ENCODE results near the gene ERG.

The ERG gene

DNA sequence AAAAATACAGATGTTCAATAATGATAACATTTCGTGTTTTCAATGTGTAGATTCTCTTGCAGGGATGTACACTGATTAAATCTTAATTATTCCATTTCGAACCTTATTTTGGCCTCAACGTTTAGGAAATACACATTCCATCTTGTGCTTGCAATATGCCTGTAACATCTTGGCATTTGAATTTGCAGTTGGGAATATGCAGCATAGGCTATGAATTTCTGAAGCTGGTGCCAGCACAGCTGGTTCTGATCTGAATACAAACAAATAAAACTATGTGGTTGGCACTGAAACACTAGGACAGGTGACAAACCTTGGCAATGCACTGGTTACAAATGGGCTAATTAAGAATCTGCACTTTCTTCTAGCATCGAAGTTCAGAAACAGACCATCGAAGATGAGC, 108.4 kb downstream of the ERG start:
- DNase-seq (ENCODE audit: low read depth): no peak

DNA sequence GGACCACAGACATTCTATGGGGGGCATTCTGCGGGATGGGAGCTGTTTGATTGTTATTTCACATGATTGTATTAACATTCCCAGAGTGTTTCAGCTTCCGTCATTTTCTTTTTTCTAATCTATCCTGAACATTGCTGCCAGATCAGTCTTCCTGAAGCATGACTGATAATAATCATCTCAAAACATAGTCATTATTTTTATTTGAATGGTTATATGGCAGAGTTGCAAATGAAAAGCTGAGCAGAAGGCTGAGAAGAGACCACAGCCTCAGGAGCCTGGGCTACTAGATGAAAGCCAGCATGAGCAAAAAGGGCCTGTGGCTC, 109.0 kb downstream of the ERG start:
- DNase-seq (ENCODE audit: low read depth): no peak

DNA sequence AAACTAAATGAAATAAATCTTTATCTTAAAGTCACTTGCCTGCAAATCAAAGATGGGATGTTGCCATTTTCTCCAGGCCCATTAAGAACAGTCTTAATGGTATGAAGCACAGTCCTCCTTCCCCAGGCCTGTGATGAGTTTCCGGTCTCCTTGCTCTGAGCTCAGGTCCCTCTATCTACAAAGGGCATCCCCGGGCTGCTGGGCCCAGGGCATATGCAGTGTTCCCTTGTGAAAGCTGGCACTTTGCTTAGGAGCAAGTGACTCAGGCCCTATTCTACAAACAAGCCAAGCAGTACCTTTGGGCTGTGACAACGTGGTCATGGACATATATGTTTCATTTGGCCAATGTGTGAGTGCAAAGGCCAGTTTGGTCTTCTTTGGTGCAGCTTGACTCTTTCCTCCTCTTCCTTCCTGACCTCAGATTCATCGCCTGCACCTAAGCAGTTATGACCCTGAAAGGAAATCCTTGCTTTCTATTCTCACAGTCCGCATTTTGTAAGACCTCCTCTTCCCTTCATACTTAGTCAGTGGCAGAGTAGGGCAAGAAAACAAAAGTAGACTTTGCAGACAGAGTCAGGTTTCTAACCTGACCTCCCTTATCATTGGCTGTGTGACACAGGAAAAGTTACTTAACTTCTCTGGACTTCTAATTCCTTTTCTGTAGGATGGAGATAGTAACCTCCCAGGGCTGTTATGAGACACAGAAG, 109.5 kb downstream of the ERG start:
- DNase-seq (ENCODE audit: low read depth): no peak

DNA sequence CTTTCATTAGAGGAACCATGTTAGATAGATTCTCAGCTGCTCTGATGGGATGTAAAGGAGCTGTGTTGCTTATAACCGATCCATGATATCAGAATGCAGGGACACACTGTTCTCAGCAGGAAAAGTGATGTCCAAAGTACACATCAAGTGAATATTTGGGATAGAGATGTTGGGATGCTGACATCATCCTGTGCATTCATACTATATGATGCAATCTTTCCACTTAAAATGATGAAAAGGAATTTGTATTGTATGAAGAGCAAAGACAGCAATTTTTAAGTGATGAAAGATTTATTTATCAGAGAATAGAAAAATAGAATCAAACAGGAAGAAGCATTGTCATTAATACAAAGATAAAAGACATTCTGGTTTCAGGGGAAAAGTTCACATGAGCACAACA, 110.1 kb downstream of the ERG start:
- no peak for DNase-seq (ENCODE audit: low read depth)

DNA sequence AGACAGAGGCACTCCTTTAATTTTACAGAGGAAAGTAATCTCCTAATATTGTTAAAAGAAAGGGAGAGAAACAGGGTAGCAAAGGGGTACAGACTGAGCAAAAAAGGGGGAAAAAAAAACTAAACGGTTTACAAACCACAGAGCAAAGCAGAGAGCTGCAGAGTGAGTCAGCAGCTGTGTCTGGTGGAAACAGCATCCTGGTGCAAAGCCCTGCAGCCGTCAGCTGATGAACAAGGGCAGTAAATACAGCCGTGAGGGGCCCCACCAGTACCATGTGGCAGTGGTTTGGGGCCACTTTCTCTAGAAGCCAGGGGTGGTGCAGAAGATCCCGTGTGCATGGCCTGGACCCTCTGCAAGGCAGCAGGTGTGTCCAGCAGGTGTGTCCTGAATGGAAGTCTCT, 111.3 kb downstream of the ERG start:
- DNase-seq (ENCODE audit: low read depth): no peak

DNA sequence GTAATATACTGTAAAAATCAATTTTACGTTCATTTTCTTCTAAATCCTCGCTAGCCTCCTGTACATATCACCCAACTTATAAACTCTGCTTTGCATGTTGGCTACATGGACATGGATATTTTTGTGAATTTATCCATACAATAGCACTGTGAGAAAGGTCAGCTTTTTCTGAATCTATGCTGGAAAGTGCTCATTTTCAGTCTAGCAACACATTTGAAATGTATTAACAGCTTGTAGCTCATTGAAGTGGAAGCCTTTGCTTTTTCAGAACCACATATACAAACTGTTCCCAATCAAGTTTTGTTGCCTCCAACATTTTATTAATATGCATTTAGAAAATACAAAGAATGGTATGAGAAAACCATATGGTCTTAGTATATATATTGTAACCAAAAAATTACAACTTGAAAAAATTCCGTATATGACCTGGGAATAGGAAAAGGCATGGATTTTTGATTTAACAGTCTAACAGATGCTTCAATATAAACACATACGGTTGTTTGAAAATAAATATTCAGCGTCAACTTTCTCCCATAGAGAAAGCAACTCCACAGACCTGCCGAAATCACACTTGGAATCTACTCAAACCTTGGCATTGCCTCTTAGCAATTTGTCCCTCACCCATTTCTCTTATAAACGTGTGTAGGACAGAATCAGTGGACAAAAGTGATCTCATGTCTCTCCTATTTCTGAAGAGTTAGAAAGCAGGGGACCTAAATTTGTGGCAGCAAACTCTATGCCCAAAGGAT, 112.7 kb downstream of the ERG start:
- no peak for DNase-seq (ENCODE audit: low read depth)

DNA sequence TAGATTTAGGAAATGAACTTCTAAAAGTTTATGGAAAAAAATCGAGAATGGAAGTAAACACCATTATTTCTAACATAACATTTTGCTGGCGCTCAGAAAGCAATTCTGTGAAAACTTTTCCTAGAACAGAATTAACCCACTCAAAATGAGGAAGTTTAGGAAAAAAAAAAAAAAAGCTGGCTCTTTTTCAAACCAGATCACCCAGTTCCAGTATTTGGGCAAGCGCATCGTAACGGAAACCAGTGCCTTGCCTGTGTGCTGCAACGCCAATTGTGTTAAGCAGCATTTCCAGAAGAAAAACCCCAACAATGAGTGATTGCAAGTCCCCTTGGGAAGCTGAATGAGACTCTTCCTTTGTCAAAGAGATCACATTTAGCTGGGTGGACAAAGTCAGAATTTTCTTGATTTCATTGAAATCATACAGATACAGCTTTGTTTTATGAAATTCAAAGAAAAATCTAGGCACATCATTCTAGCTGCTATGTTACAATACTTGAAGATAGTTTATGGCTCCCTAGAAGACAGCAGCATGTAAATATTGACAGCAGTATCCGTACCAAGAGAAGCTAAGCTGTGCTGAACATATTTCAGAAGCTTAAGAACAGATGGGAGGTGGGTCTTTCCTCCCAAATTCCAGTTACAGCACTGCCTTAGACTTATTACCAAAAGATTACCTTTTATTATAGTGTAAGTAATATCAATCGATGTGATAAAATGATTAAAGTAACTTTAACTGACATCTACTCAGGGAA, 113.4 kb downstream of the ERG start:
- DNase-seq (ENCODE audit: low read depth): no peak

DNA sequence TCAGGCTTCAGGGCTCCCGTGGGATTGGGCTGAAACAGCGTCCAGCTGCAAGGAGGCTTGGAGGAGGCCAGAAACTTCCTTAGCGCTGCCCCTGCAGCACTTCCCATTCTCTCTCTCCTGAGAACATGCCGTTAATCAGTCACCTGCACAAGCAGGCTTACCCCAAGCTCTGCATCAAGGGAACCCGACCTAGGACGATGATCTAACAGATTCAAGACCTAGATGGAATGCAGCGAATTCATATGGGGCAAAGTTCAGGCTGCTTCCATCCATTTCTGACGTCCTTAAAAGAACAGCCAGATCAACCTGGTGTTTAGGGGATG, 114.1 kb downstream of the ERG start:
- DNase-seq (ENCODE audit: low read depth): no peak

DNA sequence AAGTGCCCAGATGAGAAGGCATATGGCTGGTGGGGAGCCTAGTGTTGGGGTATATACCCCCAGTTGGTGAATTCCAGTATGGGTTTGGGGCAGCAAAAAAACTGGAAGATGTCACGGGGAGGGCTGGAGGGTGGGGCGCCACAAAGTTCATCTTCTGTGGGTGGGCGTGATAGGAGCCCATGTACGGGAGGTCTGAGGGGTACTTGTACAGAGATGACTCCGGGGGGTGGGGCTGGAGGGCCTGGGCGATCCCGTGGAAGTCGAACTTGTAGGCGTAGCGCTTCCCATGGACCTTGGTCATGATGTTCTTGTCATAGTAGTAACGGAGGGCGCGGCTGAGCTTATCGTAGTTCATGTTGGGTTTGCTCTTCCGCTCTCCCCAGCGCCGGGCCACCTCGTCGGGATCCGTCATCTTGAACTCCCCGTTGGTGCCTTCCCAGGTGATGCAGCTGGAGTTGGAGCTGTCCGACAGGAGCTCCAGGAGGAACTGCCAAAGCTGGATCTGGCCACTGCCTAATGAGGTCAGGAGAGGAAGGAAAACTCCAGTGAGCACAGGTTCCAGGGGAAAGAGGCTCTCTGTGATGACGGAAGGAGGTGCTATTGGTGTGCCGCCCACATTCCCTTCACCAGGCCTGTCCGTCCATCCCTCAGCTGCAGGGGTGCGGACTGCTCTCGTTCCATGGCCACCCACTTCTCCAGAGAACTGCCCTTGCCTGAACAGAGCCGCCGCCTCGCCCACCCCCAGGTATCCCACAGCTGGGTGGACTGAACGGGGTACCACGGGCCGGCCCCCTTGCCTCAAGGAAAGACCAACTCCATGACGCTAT, 114.7 kb downstream of the ERG start:
- DNase-seq (ENCODE audit: low read depth): no peak

DNA sequence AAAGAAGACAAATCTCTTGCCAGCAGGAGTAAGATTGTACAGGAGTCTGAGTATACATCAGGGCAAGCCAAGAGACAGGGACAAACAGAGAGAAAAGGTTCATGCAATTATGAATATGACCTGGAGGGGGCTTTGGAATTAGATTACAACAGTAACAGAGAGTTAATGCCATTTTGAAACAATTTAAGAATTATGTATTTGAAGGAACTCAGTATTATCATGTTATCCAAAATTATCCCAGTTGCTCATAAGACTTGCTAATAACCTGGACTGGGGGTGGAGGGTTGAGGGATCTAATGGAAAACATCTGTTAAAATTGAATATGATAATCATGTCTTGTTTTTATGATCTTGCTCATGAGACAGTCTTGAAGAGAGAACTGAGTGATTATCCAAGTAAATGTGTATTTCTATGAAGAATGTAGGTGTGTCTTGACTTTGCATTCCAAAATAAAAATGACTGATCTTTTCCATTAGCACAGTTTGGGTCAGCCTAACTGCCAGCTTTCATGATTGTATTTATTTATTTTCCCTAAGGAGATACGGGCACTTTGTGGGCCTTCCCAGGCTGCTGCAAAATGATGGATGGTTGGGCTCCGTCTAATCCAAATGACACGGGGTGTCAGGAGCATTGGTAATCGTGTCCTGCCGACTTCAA, 117.7 kb downstream of the ERG start:
- DNase-seq (ENCODE audit: low read depth): no peak

DNA sequence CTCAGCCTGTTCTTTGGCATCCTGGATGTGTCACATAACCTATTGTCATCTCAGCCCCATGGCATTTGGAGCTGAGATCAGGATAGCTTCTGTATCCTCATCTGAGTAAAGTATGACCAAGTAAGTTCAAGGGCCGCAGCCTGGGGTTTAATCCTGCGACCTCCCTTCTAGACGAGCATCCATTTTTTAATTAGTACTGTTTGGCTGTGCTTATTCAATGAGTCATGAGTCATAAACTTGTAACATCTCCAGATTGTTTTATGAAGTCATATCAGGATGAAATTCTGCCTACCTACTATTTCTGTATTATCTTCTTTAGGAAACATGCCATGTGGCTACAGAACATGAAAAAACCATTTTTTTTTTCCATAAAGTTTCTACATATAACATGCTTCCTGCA, 119.1 kb downstream of the ERG start:
- no peak for DNase-seq (ENCODE audit: low read depth)

DNA sequence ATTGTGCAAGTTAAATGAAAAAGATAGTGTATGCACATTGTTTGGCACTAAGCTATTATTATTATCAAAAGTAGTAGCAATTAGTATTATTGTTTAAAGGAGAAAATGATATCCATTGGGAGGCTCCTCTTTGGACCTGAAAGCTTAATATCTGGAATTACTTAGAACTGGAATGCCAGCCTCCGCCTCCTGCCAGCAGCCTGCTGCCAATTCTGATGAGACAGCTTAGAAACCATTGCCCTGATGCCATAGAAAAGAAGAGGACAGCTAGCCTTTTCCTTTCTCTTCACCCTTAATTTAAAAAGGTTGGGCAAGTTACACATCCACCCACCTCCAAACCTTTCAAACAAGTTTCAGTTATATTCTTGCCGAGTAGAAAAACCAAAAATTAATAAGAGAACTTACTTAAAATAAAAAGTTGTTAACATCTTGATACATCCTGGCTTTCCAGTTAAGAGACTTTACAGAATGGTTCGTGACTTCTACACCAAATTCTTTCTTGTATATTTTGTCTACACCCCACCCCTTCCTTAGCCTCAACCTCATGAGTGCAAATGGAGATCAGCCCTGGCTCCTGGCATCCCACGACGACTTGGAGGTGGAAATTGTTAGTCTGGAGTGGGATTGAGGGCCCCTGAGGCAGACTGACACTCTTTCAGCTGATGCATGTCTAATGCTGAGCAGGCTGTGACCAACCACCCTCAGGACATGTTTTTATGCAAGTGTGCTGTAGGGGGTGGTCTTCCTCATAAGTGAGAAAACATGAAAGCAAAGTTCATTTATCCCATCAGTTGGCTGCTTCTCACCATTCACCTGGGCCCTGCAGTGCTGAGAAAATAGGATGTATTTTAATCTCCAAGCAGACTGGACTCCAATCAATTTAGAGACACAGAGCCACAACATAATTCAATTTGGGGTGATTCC, 120.8 kb downstream of the ERG start:
- no peak for DNase-seq (ENCODE audit: low read depth)

DNA sequence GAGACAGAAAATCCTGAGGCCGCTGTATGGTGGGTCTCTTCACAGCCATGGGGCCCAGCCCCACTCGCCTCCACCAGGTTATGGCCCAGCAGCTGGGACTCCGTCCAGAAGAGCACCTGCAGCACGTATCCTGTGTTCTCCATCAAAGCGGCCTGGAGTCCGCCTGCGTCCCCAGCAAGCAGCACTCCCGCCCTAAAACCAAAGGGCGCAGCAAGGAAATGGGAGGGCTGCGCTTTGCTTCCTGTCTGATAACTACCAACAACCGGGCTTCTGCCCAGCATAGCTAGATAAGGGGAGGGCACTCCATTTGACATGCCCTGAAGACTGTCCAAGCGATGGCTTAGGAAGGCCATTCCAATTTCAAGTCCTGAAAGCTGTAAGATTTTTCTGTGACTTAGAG, 121.6 kb downstream of the ERG start:
- DNase-seq (ENCODE audit: low read depth): no peak

DNA sequence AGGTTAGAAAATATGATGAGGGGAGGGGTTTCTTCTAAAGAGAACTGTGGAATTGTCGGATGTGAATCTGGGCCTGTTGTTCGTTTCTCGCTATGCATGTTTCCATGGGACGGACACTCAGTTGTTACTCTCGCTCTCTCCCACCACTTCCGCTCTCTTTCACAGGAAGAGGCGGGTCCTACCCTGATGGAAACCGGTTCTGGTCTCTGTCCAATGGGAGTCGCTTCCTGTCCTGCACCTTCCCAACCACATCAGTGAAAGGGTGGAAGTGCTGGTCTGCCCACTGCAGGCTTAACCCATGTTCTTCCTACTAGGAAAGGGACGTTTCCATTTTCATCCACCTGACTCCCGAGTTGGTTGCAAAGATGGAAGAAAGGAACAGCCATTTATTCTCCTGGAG, 122.0 kb downstream of the ERG start:
- DNase-seq (ENCODE audit: low read depth): no peak

DNA sequence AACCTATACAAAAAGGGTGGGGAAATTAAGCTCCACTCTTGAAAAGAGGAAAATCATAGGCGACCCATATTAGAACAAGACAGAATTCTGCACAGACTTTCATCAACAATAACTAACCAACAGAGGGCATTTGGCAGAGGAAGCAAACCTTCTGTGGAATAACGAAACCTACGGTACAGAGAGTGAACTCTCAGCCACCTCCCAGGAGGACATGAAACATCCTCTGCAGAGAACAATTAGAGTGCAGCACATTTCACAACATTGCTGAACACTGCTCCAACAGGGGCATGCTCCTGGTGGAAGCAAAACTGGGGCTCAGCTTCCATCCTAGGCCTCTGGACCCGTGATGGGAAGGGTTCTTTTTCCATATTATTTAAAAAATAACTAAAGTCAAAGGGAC, 130.6 kb downstream of the ERG start:
- no peak for DNase-seq (ENCODE audit: low read depth)

DNA sequence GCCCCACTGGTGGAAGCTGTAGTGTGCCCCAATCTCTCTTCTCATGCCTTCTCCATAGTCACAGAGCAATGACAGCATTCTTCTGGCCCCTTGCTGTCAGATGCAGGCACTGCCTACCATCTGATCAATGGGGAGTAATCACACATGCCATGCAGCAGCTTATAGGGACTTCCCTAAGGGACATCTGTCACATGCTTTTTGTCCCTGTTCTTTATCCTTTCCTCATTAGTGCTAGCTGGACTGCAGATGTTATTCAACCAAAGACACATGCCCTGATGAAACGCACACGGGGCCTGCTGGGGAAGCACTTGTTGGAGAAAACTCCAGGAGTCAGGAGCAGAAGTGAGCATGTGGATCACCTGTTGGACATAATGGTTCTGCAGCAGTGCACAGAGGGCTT, 132.8 kb downstream of the ERG start:
- no peak for DNase-seq (ENCODE audit: low read depth)

DNA sequence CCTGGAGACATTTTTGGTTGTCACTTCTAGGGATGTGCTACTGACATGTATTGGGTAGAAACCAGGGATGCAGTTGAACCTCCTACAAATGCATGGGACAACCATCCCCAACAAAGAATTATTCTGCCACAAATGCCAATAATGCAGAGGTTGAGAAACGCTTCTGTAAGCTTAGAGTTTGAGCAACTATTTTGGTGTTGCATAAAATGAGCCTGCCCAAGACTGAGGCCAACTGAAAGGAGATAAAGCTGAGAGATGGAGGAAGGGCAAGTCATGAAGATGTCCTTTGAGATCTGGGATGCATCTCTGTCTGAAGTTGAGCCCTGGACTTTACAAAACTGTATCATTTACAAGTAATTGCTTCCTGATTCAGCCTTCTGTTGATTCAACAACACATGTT, 134.6 kb downstream of the ERG start:
- DNase-seq (ENCODE audit: low read depth): no peak

DNA sequence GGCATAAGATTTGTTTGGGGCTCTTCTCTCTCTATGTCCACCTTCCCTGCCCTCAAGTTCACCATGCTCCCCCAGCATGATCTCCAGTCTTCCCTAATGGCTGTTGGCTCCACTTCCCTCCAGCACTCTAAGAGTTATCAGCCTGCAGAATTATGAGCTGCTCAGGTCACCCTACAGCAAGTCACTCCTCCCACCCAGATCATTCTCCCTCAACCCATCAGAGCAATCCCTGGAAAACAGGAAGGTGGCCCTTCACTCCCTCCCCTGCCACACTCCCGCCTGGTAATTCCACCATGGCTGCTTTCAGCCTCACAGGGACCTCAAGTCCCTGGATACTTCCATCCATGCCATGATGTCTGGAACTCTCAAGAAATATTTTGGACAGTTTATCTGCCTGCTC, 137.0 kb downstream of the ERG start:
- DNase-seq (ENCODE audit: low read depth): no peak

DNA sequence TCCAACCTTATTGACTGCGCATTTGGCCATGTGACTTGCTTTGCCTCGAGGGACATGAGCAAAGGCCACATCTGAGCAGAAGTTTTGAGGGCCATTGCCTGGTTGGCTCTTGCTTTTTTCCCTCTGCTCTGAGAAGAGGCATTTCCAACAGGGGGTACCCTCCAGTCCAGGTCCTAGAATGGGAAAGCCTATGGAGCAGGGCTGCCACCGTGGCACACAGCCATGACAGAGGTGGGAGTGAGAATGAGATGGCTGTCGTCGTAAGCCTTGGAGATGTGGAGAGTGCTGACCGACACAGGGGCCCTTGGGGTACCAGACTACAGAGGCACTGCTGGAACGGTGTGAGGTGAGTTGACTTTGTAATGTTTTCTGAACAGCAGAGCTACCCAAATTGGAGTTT, 138.4 kb downstream of the ERG start:
- no peak for DNase-seq (ENCODE audit: low read depth)

DNA sequence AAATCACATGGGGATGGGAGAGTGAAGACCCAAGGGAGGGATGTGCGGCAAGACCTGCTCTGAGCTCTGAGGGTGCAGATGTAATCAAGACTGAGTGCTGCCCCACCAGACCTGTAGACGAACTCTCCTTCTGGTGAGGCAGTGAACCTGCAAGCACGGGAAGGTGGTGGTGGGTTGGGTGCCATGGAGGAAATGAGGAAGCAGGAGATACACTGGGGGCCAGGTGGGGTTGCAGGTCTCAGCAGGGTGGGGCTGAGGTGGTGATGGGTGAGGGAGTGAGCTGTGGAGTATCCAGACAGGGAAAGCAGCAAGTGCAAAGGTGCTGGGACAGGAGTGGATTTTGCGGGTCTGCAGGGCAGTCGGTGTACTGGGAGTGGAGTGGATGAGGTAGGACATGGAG, 139.2 kb downstream of the ERG start:
- DNase-seq (ENCODE audit: low read depth): no peak

DNA sequence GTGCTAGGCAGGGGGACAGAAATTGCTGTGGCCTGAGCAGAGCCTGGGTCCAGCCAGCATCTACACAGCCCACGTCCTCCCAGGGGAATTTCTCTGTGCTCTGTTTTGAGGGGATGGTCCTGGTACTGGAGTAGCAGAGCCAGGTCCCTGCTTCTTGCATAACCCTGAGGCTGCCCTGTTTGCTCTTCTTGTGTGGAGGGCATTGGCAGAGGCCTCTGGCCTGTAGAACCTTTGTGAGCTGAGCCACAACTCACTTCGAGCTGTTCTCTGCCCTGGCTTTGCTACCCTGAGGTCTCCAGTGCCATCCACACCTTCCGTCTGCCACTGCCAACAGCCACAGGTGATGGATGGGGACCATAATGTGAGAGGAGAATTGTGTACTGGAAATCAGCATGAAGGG, 139.6 kb downstream of the ERG start:
- no peak for DNase-seq (ENCODE audit: low read depth)

All from non-pigmented ciliary epithelial cell (primary cell).